ENCODE data around the gene STAM2. TPM values are rescaled to one million over a fixed set of nuclear protein-coding genes. Genes with fewer than 3 reads are reported as not detected.

STAM2 gene
- total and polyA plus RNA-seq, 2 of the 13 experiments (the other 11 are each of a cell fraction or from before 2014, with no cell fraction given), result 14.7 to 24.1 TPM

- TF ChIP-seq PHB2 (IDR thresholded peaks at IDR 0.05; ENCODE audit: partially characterized antibody) (no peak), ZFY (CRISPR knock-in tag; IDR thresholded peaks at IDR 0.05) (peak; percentile 98), ZNF646 (CRISPR knock-in tag; IDR thresholded peaks at IDR 0.05) (no peak), SNAPC5 (CRISPR knock-in tag; IDR thresholded peaks at IDR 0.05; ENCODE audit: borderline replicate concordance) (peak; percentile 80; the same call in 1 of the 2 replicates), CREB1 (IDR thresholded peaks at IDR 0.05) (peak; percentile 32; the same call in 1 of the 2 replicates), CREB1 (CRISPR knock-in tag; IDR thresholded peaks at IDR 0.05) (peak; percentile 88), ZNF570 (CRISPR knock-in tag; IDR thresholded peaks at IDR 0.05; ENCODE audit: borderline replicate concordance) (peak; percentile 72; the same call in 1 of the 2 replicates), ZNF44 (CRISPR knock-in tag; IDR thresholded peaks at IDR 0.05) (peak; percentile 88; the same call in 1 of the 2 replicates), ZSCAN9 (CRISPR knock-in tag; IDR thresholded peaks at IDR 0.05; ENCODE audit: borderline replicate concordance) (no peak), MYC (CRISPR knock-in tag; IDR thresholded peaks at IDR 0.05; ENCODE audit: borderline replicate concordance) (peak; percentile 89; the same call in 1 of the 2 replicates), ATF7 (IDR thresholded peaks at IDR 0.05) (no peak), ATF7 (CRISPR knock-in tag; IDR thresholded peaks at IDR 0.05) (no peak; the same call in 1 of the 2 replicates), FOXK2 (IDR thresholded peaks at IDR 0.05) (peak; percentile 43; the same call in 1 of the 2 replicates), ZNF430 (CRISPR knock-in tag; IDR thresholded peaks at IDR 0.05) (peak; percentile 93), ZNF253 (CRISPR knock-in tag; IDR thresholded peaks at IDR 0.05; ENCODE audit: borderline replicate concordance) (no peak), EP300 (IDR thresholded peaks at IDR 0.05; ENCODE audit: low read depth in 2 of 2, low read length in 2 of 2) (peak; percentile 3 to 38; a peak in 1 of 4 replicates), EP300 (CRISPR knock-in tag; IDR thresholded peaks at IDR 0.05; ENCODE audit: borderline replicate concordance) (no peak), ZNF530 (CRISPR knock-in tag; IDR thresholded peaks at IDR 0.05; ENCODE audit: low read depth) (no peak), ZNF280B (CRISPR knock-in tag; IDR thresholded peaks at IDR 0.05; ENCODE audit: borderline replicate concordance) (peak; percentile 85; the same call in 1 of the 2 replicates), ARHGAP35 (CRISPR knock-in tag; IDR thresholded peaks at IDR 0.05; ENCODE audit: borderline replicate concordance) (peak; percentile 91; the same call in 1 of the 2 replicates), ZNF34 (CRISPR knock-in tag; IDR thresholded peaks at IDR 0.05; ENCODE audit: borderline replicate concordance) (peak; percentile 91; the same call in 1 of the 2 replicates), ZNF569 (CRISPR knock-in tag; IDR thresholded peaks at IDR 0.05; ENCODE audit: borderline replicate concordance) (no peak), ZNF343 (CRISPR knock-in tag; IDR thresholded peaks at IDR 0.05) (no peak; the same call in 1 of the 2 replicates)
Measured at GRCh38 chr2:152175368-152176112, at the start of gene STAM2 (continued).
